WERI-Rb-1 (cell line): ENCODE measurements around the gene ZBTB7C.

Experiments
- DNase-seq: peaks from one replicate; pipeline ENCODE4 v3.0.0-alpha.2; 2020
- H3K27ac ChIP-seq: fragments of 250-450 bp; sonication (Bioruptor Pico); 2 replicates; pipeline ENCODE4 v1.5.1; 2020; ENCODE audit warnings: mild to moderate bottlenecking, moderate library complexity
- H3K27me3 ChIP-seq: fragments of 250-450 bp; sonication (Bioruptor Pico); 2 replicates; pipeline ENCODE4 v1.5.1; 2021; ENCODE audit warnings: mild to moderate bottlenecking, low read depth, moderate library complexity; ENCODE audit not compliant: insufficient read depth, severe bottlenecking
- H3K36me3 ChIP-seq: fragments of 250-450 bp; sonication (Bioruptor Pico); 2 replicates; pipeline ENCODE4 v1.5.1; 2020; ENCODE audit warnings: mild to moderate bottlenecking, moderate library complexity
- H3K4me3 ChIP-seq: 2 replicates; pipeline ENCODE4 v1.5.1; 2011; ENCODE audit warnings: low read depth, mild to moderate bottlenecking, control low read depth, low read length
- H3K9me3 ChIP-seq: fragments of 250-450 bp; sonication (Bioruptor Pico); 2 replicates; pipeline ENCODE4 v1.5.1; 2021; ENCODE audit warnings: mild to moderate bottlenecking, moderate library complexity; ENCODE audit not compliant: severe bottlenecking
- CTCF ChIP-seq: IDR thresholded peaks from 2 replicates; pipeline ENCODE4 v1.5.1; 2011; ENCODE audit warnings: low read depth, mild to moderate bottlenecking, control low read depth, inconsistent platforms, low read length

Gene ZBTB7C

GRCh38 chr18:48295586-48296311, 113.4 kb downstream of the ZBTB7C start:
- TF ChIP-seq CTCF: peak; percentile 85
- Histone ChIP-seq H3K27me3 (no peaks in the 10 kb centered on the region), H3K9me3 (no peaks in the 10 kb centered on the region), H3K27ac (peak overlapping the region; percentile 64; the same call in 1 of the 2 replicates), H3K36me3 (no peaks in the 10 kb centered on the region), H3K4me3 (no peak overlapping the region)
- peak; percentile 65 for DNase-seq

- no peak for TF ChIP-seq CTCF
- H3K27ac ChIP-seq: peak overlapping the region; percentile 64
- H3K27me3 ChIP-seq: no peaks in the 10 kb centered on the region
- no peak for DNase-seq
- H3K4me3 ChIP-seq: no peak overlapping the region
- H3K36me3 ChIP-seq: no peaks in the 10 kb centered on the region
- H3K9me3 ChIP-seq: no peaks in the 10 kb centered on the region
Observed at GRCh38 chr18:48294899-48295585, 114.1 kb downstream of the ZBTB7C start.

- TF ChIP-seq CTCF: no peak
- Histone ChIP-seq H3K4me3 (no peak overlapping the region), H3K36me3 (no peaks in the 10 kb centered on the region), H3K9me3 (no peaks in the 10 kb centered on the region), H3K27ac (peak overlapping the region; percentile 64), H3K27me3 (no peaks in the 10 kb centered on the region)
- peak; percentile 69 for DNase-seq
Observed at GRCh38 chr18:48293954-48294898, 115.0 kb downstream of the ZBTB7C start.

GRCh38 chr18:48292782-48293424, 116.3 kb downstream of the ZBTB7C start:
- H3K9me3 ChIP-seq: no peaks in the 10 kb centered on the region
- no peaks in the 10 kb centered on the region for H3K36me3 ChIP-seq
- no peak overlapping the region for H3K4me3 ChIP-seq
- H3K27me3 ChIP-seq: no peaks in the 10 kb centered on the region
- H3K27ac ChIP-seq: no peak overlapping the region
- TF ChIP-seq CTCF: no peak
- no peak for DNase-seq

GRCh38 chr18:48292229-48292628, 117.0 kb downstream of the ZBTB7C start:
- no peak overlapping the region for H3K4me3 ChIP-seq
- no peak for TF ChIP-seq CTCF
- DNase-seq: no peak
- H3K27me3 ChIP-seq: no peaks in the 10 kb centered on the region
- no peak overlapping the region for H3K27ac ChIP-seq
- H3K9me3 ChIP-seq: no peaks in the 10 kb centered on the region
- H3K36me3 ChIP-seq: no peaks in the 10 kb centered on the region
